H1 (cell line): Measurements from ENCODE around the gene PRR7.

Source experiments
- CREB1 ChIP-seq: IDR thresholded peaks from 2 replicates; pipeline ENCODE4 v1.6.1; 2012; ENCODE audit warnings: inconsistent platforms
- EP300 ChIP-seq, 2 experiments: IDR thresholded peaks; 1 replicate in 1 of 2; 2 replicates in 1 of 2; pipeline ENCODE4 v1.6.1; 2011 to 2012; ENCODE audit warnings: low read depth in 2 of 2, low read length in 2 of 2, mild to moderate bottlenecking in 2 of 2, borderline replicate concordance in 1 of 2, inconsistent platforms in 1 of 2, moderate library complexity in 1 of 2
- SP1 ChIP-seq: IDR thresholded peaks from 2 replicates; pipeline ENCODE4 v1.6.1; 2011; ENCODE audit warnings: low read depth, low read length
- TF ChIP-seq, protein P1 (sequence below): IDR thresholded peaks from 2 replicates; pipeline ENCODE4 v1.6.1; 2012; ENCODE audit warnings: inconsistent platforms

DNA sequence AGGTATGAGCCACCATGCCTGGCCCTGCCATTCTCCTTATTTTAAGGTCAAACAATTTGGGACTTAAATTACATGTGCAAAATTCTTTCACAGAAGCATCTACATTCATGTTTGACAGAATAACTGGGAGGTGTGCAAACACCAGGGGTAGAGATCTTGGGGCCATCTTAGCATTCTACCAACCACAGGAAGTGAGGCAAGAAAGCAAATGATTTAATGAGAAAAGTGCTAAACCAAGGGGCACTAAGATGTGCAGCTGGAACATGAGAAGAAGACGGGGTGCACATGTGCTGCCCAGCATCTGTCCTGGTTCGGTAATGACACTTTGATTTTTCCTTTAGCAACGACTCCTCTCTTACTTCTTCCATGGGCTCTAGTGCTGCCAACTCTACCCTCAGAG lies 36.0 kb upstream of the PRR7 start:
- TF ChIP-seq, protein P1, sequence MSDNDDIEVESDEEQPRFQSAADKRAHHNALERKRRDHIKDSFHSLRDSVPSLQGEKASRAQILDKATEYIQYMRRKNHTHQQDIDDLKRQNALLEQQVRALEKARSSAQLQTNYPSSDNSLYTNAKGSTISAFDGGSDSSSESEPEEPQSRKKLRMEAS = no peak
- TF ChIP-seq CREB1 = no peak
- TF ChIP-seq SP1 = no peak
- no peak for TF ChIP-seq EP300 (IDR thresholded peaks at IDR 0.05; ENCODE audit: borderline replicate concordance in 1 of 2, low read depth in 2 of 2, low read length in 2 of 2)
